Stomach smooth muscle (tissue), 2 donors: ENCODE data around the gene ANKRD44.
"Not testable (repeated sequence)": the region's sequence is repeated elsewhere in the genome, so short reads cannot be mapped to it uniquely, and the experiment has no call there.

ENCODE experiments used
- H3K27ac ChIP-seq: one replicate; pipeline ENCODE4 v1.7.0; 2013; ENCODE audit warnings: mild to moderate bottlenecking, low read length, inconsistent platforms
- H3K27me3 ChIP-seq, 2 donors: one replicate each; pipeline ENCODE4 v1.7.0; 2013; ENCODE audit warnings: low read length in 2 of 2; ENCODE audit not compliant: insufficient read depth in 2 of 2, control insufficient read depth in 1 of 2
- H3K36me3 ChIP-seq, 2 donors: one replicate each; pipeline ENCODE4 v1.7.0; 2013; ENCODE audit warnings: low read length in 2 of 2; ENCODE audit not compliant: control insufficient read depth in 2 of 2, insufficient read depth in 2 of 2
- H3K4me1 ChIP-seq: one replicate; pipeline ENCODE4 v1.7.0; 2013; ENCODE audit warnings: low read length; ENCODE audit not compliant: control insufficient read depth, insufficient read depth
- H3K4me3 ChIP-seq, 2 donors: one replicate each; pipeline ENCODE4 v1.7.0; 2013; ENCODE audit warnings: low read length in 2 of 2
- H3K9ac ChIP-seq, 2 donors: one replicate each; pipeline ENCODE4 v1.7.0; 2013; ENCODE audit warnings: low read length in 2 of 2, mild to moderate bottlenecking in 1 of 2
- H3K9me3 ChIP-seq, 2 donors: one replicate each; pipeline ENCODE4 v1.7.0; 2013; ENCODE audit warnings: low read length in 2 of 2; ENCODE audit not compliant: control insufficient read depth in 2 of 2
- donor health status: healthy.
- donor health status: Pancreatic carcinoma.

The ANKRD44 gene

GRCh38 chr2:197343968-197344367 is 33.4 kb upstream of the ANKRD44 start:
- not testable (repeated sequence) for H3K9ac ChIP-seq, H3K27ac ChIP-seq, H3K4me3 ChIP-seq, H3K9me3 ChIP-seq, H3K4me1 ChIP-seq, H3K27me3 ChIP-seq, H3K36me3 ChIP-seq

DNA sequence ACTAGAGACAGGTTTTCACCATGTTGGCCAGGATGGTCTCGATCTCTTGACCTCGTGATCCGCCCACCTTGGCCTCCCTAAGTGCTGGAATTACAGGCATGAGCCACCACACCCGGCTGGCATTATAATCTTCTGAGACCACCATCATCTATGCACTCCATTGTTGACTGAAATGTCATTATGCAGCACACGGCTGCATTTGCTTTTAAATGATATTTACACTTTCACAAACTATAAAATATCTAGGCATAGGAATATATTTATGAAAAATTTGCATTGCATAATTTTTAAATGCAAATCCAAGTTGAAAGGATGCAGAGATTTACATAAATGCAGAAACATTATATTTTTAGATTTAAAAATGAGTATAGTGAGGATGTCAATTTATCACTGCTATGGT is 30.0 kb upstream of the ANKRD44 start:
- H3K4me3 ChIP-seq, result no peak overlapping the region
- H3K9me3 ChIP-seq, result no peaks in the 10 kb centered on the region
- H3K9ac ChIP-seq, result no peak overlapping the region
- H3K4me1 ChIP-seq, result no peaks in the 10 kb centered on the region
- H3K27ac ChIP-seq, result no peak overlapping the region
- no peaks in the 10 kb centered on the region for H3K27me3 ChIP-seq
- no peaks in the 10 kb centered on the region for H3K36me3 ChIP-seq

GRCh38 chr2:197339496-197340220 is 29.1 kb upstream of the ANKRD44 start:
- Histone ChIP-seq H3K36me3 (no peaks in the 10 kb centered on the region), H3K9ac (no peak overlapping the region), H3K4me1 (no peaks in the 10 kb centered on the region), H3K27me3 (no peaks in the 10 kb centered on the region), H3K9me3 (no peaks in the 10 kb centered on the region), H3K27ac (no peak overlapping the region), H3K4me3 (no peak overlapping the region)

DNA sequence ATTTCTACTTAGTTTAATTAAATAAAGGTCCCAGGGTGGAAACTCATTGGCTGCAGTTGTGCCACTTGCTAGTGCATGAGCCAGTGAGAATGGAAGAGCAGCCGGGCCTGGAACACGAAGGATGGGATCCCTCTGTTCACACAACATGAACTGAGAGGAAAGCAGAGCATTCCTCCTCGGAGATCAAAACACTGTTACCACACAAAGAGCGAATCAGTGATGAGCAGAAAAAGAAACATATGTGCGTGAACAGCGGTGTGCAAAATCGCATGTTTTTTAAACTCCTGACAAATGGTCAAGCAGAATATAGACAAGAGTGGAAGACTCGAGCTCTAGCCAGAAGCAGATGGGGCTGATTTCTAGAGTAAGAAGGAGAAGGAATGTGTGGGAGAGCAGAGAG is 28.4 kb upstream of the ANKRD44 start:
- no peaks in the 10 kb centered on the region for H3K9me3 ChIP-seq
- H3K4me3 ChIP-seq, result no peak overlapping the region
- H3K36me3 ChIP-seq, result no peaks in the 10 kb centered on the region
- H3K27ac ChIP-seq, result no peak overlapping the region
- H3K27me3 ChIP-seq, result no peaks in the 10 kb centered on the region
- no peak overlapping the region for H3K9ac ChIP-seq
- no peaks in the 10 kb centered on the region for H3K4me1 ChIP-seq

DNA sequence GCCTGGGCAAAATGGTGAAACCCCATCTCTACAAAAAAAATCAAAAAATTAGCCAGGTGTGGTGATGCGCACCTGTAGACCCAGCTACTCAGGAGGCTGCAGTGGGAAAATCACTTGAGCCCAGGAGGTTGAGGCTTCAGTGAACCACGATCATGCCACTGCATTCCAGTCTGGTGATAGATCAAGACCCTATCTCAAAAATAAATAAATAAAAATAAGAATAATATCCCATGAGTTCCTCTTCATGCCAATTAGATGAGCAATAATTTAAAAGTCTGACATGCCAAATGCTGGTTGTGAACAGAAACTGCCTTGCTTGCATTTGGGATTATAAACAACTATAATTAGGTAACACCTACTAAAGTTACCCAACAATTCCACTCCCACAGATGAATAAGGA is 22.1 kb upstream of the ANKRD44 start:
- Histone ChIP-seq H3K4me3 (no peak overlapping the region), H3K27ac (no peak overlapping the region), H3K36me3 (no peaks in the 10 kb centered on the region), H3K4me1 (no peaks in the 10 kb centered on the region), H3K9ac (no peak overlapping the region), H3K27me3 (no peaks in the 10 kb centered on the region), H3K9me3 (no peaks in the 10 kb centered on the region)

- Histone ChIP-seq H3K27me3 (peaks cover 0 to 2% of the 10 kb centered on the region in 2 donors), H3K9me3 (no peaks in the 10 kb centered on the region), H3K9ac (no peak overlapping the region), H3K4me3 (no peak overlapping the region), H3K27ac (no peak overlapping the region), H3K36me3 (no peaks in the 10 kb centered on the region), H3K4me1 (no peaks in the 10 kb centered on the region)
These were observed 17.9 kb upstream of the ANKRD44 start for GRCh38 chr2:197328461-197328860.

DNA sequence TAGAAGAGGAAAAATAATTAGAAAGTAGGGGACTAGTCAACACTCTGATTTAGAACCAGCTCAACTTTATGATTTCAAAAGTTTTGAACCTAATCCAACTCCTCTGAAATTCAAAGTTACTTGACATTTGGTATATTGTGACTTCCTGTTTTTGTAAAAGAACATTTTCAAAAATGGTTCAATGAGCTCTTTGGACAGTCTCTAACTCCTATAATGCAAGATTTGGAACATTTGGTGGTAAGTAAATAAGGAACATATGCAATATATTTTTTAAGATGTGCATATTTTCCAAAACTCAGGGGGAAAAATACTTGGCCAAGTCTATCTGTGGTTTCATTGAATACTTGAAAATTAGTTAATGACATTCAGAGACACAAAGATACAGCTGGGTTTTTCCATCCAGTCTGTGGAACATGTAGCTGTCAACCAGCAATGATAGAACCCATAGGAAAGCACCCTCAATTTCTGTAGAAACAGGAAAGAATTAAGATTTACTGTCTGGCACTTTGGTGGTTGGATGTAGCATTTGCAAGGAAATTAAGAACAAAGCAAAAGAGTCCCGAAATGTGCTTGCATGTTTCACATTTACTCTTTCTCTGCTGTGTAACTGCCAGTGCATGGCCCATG is 17.0 kb upstream of the ANKRD44 start:
- Histone ChIP-seq H3K9me3 (no peaks in the 10 kb centered on the region), H3K4me3 (no peak overlapping the region), H3K4me1 (no peaks in the 10 kb centered on the region), H3K9ac (no peak overlapping the region), H3K27ac (no peak overlapping the region), H3K27me3 (peaks cover 3 to 4% of the 10 kb centered on the region in 2 donors), H3K36me3 (no peaks in the 10 kb centered on the region)

DNA sequence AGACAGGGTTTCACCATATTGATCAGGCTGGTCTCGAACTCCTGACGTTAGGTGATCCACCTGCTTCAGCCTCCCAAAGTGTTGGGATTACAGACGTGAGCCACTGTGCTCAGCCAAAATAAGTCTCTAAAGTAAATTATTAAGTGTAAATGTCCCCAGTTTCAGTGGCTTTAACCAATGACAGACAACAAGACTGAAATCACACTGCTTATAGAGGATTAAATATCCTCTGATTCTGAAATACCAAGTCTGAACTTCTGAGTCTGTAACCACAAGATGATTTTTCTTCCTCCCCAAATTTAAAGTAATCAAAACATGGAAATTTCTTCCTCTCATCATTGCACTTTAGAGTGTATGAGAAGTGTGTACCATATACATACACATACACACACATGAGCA is 16.5 kb upstream of the ANKRD44 start:
- Histone ChIP-seq H3K4me3 (no peak overlapping the region), H3K9ac (no peak overlapping the region), H3K4me1 (no peaks in the 10 kb centered on the region), H3K36me3 (no peaks in the 10 kb centered on the region), H3K27me3 (peaks cover 3 to 4% of the 10 kb centered on the region in 2 donors), H3K27ac (no peak overlapping the region), H3K9me3 (no peaks in the 10 kb centered on the region)

DNA sequence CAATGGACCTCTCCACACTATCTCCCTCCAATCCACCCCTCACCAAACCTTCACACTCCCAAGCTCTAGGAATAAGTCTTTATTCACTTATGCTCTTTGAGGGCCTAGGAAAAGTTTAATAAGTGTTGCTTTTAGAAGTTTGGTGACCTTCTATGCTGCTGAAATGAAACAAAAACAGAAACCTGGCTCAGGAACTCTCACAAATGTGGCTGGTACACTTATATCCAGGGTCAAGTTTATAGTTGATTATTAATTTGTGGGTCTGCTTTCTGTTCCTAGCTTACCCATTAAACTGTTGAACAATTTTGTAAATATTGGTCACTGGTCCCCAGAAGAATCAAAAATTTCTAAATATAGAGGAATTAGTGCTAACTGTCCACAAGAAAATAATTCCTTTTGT is 14.2 kb upstream of the ANKRD44 start:
- H3K4me3 ChIP-seq, result no peak overlapping the region
- no peak overlapping the region for H3K9ac ChIP-seq
- H3K9me3 ChIP-seq, result no peaks in the 10 kb centered on the region
- H3K36me3 ChIP-seq, result no peaks in the 10 kb centered on the region
- H3K27ac ChIP-seq, result no peak overlapping the region
- no peaks in the 10 kb centered on the region for H3K4me1 ChIP-seq
- peaks cover 3 to 4% of the 10 kb centered on the region in 2 donors for H3K27me3 ChIP-seq

GRCh38 chr2:197322724-197323720 is 12.4 kb upstream of the ANKRD44 start:
- H3K36me3 ChIP-seq, result no peaks in the 10 kb centered on the region
- H3K4me1 ChIP-seq, result no peaks in the 10 kb centered on the region
- no peak overlapping the region for H3K27ac ChIP-seq
- H3K4me3 ChIP-seq, result no peak overlapping the region
- peaks cover 3 to 4% of the 10 kb centered on the region in 2 donors for H3K27me3 ChIP-seq
- no peaks in the 10 kb centered on the region for H3K9me3 ChIP-seq
- H3K9ac ChIP-seq, result no peak overlapping the region
